Neural progenitor cell (in vitro differentiated cells): ENCODE data around the gene IWS1. TPM values are rescaled to one million over a fixed set of nuclear protein-coding genes. Genes with fewer than 3 reads are reported as not detected.

ENCODE experiments used
- DNase-seq: peaks from one replicate; pipeline ENCODE4 v3.0.0-alpha.2; 2016; ENCODE audit warnings: low spot score
- H2AFZ ChIP-seq: fragments of 200-600 bp; sonication (generic); replicated peaks from 2 replicates; pipeline ENCODE4 v1.6.1; 2016; ENCODE audit warnings: antibody characterized with exemption
- H3F3A ChIP-seq: fragments of 200-600 bp; sonication (generic); 2 replicates; pipeline ENCODE4 v1.6.1; 2016; ENCODE audit warnings: antibody characterized with exemption, low read depth
- H3K27ac ChIP-seq: fragments of 200-600 bp; sonication (generic); 2 replicates; pipeline ENCODE4 v1.5.1; 2016; ENCODE audit warnings: mild to moderate bottlenecking
- H3K27me3 ChIP-seq: fragments of 200-600 bp; sonication (generic); 2 replicates; pipeline ENCODE4 v1.6.1; 2016; ENCODE audit warnings: mild to moderate bottlenecking, moderate library complexity
- H3K36me3 ChIP-seq: fragments of 200-600 bp; sonication (generic); 2 replicates; pipeline ENCODE4 v1.5.1; 2016
- H3K4me1 ChIP-seq: fragments of 200-600 bp; sonication (generic); 2 replicates; pipeline ENCODE4 v1.6.1; 2016; ENCODE audit warnings: mixed run types
- H3K4me2 ChIP-seq: fragments of 200-600 bp; sonication (generic); 2 replicates; pipeline ENCODE4 v1.6.1; 2016
- H3K4me3 ChIP-seq: fragments of 200-600 bp; sonication (generic); 2 replicates; pipeline ENCODE4 v1.5.1; 2016
- H3K79me2 ChIP-seq: fragments of 200-600 bp; sonication (generic); 2 replicates; pipeline ENCODE4 v1.6.1; 2016; ENCODE audit warnings: low read depth
- H3K9ac ChIP-seq: fragments of 200-600 bp; sonication (generic); 2 replicates; pipeline ENCODE4 v1.6.1; 2016
- H3K9me3 ChIP-seq: fragments of 200-600 bp; sonication (generic); 2 replicates; pipeline ENCODE4 v1.5.1; 2016; ENCODE audit warnings: low read depth
- H4K20me1 ChIP-seq: fragments of 200-600 bp; sonication (generic); 2 replicates; pipeline ENCODE4 v1.6.1; 2016; ENCODE audit warnings: low read depth
- H3K27ac Mint-ChIP-seq: 3 replicates; pipeline ENCODE4 v1.8.0; 2021; ENCODE audit warnings: mixed read lengths
- H3K27me3 Mint-ChIP-seq: 2 replicates; pipeline ENCODE4 v1.8.0; 2022; ENCODE audit warnings: low read depth, mild to moderate bottlenecking, inconsistent platforms, moderate library complexity, mixed read lengths; ENCODE audit not compliant: insufficient read depth
- H3K36me3 Mint-ChIP-seq: 3 replicates; pipeline ENCODE4 v1.8.0; 2021; ENCODE audit warnings: mixed read lengths
- H3K4me1 Mint-ChIP-seq: 3 replicates; pipeline ENCODE4 v1.8.0; 2021; ENCODE audit warnings: mixed read lengths
- H3K4me3 Mint-ChIP-seq: 3 replicates; pipeline ENCODE4 v1.8.0; 2021; ENCODE audit warnings: mild to moderate bottlenecking, moderate library complexity, mixed read lengths
- H3K9me3 Mint-ChIP-seq: 3 replicates; pipeline ENCODE4 v1.8.0; 2020; ENCODE audit warnings: mixed read lengths
- EZH2 ChIP-seq: fragments of 200-600 bp; sonication (generic); IDR thresholded peaks from 2 replicates; pipeline ENCODE4 v1.6.1; 2017; ENCODE audit warnings: antibody characterized with exemption, mild to moderate bottlenecking, moderate library complexity
- EZH2phosphoT487 ChIP-seq: fragments of 200-600 bp; sonication (generic); IDR thresholded peaks from 2 replicates; pipeline ENCODE4 v1.6.1; 2017; ENCODE audit warnings: antibody characterized with exemption
- total RNA-seq: library from RNA; depleted of rRNA; stranded (reverse); fragments of >200 nt; gene quantifications from 2 replicates; pipeline ENCODE4 v1.2.3, GENCODE V29; 2015; ENCODE audit warnings: low replicate concordance
- TF ChIP-seq, protein P1 (sequence below): fragments of 200-600 bp; sonication (generic); IDR thresholded peaks from 2 replicates; pipeline ENCODE4 v1.5.1; 2017; ENCODE audit warnings: antibody characterized with exemption, mild to moderate bottlenecking

IWS1 gene
- total RNA-seq, 1 donor from 2014 or later = 115 TPM

DNA sequence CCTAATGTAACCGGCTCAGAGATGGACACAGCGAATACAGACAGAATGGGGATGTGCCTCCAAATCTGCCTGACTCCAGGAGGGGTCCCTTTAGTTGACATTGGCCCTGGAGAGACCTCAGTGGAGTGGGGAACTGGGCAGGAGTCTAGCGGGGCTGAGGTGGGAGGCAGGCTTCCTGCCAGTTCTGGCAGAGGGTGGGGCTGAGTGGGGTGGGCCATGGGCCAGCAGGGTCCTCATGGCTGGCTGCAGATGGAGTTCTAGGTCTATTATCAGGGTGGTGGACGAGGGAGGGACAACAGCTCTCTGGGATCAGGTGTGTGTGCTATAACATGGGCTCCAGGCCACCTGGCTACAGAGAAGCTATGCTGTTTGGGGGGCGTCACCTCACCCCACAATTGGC, 86.9 kb downstream of the IWS1 start:
- Histone ChIP-seq H2AFZ (no peak overlapping the region), H3K4me1 (peaks cover 14% of the 10 kb centered on the region), H3K79me2 (no peaks in the 10 kb centered on the region), H3K4me3 (no peak overlapping the region), H3K4me2 (no peak overlapping the region), H3K27ac (no peak overlapping the region), H3K36me3 (no peaks in the 10 kb centered on the region), H3K9me3 (peaks cover 5% of the 10 kb centered on the region), H3K27me3 (no peaks in the 10 kb centered on the region), H3K9ac (no peak overlapping the region), H3F3A (peaks cover 14% of the 10 kb centered on the region), H4K20me1 (no peaks in the 10 kb centered on the region)
- no peak for TF ChIP-seq EZH2phosphoT487
- TF ChIP-seq, protein P1, sequence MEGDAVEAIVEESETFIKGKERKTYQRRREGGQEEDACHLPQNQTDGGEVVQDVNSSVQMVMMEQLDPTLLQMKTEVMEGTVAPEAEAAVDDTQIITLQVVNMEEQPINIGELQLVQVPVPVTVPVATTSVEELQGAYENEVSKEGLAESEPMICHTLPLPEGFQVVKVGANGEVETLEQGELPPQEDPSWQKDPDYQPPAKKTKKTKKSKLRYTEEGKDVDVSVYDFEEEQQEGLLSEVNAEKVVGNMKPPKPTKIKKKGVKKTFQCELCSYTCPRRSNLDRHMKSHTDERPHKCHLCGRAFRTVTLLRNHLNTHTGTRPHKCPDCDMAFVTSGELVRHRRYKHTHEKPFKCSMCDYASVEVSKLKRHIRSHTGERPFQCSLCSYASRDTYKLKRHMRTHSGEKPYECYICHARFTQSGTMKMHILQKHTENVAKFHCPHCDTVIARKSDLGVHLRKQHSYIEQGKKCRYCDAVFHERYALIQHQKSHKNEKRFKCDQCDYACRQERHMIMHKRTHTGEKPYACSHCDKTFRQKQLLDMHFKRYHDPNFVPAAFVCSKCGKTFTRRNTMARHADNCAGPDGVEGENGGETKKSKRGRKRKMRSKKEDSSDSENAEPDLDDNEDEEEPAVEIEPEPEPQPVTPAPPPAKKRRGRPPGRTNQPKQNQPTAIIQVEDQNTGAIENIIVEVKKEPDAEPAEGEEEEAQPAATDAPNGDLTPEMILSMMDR = no peak
- TF ChIP-seq EZH2 = no peak
- Mint-ChIP-seq H3K36me3 (no peaks in the 10 kb centered on the region), H3K4me3 (no peak overlapping the region), H3K27me3 (no peaks in the 10 kb centered on the region), H3K4me1 (peaks cover 11% of the 10 kb centered on the region), H3K9me3 (peaks cover 12% of the 10 kb centered on the region), H3K27ac (no peak overlapping the region)
- no peak for DNase-seq

DNA sequence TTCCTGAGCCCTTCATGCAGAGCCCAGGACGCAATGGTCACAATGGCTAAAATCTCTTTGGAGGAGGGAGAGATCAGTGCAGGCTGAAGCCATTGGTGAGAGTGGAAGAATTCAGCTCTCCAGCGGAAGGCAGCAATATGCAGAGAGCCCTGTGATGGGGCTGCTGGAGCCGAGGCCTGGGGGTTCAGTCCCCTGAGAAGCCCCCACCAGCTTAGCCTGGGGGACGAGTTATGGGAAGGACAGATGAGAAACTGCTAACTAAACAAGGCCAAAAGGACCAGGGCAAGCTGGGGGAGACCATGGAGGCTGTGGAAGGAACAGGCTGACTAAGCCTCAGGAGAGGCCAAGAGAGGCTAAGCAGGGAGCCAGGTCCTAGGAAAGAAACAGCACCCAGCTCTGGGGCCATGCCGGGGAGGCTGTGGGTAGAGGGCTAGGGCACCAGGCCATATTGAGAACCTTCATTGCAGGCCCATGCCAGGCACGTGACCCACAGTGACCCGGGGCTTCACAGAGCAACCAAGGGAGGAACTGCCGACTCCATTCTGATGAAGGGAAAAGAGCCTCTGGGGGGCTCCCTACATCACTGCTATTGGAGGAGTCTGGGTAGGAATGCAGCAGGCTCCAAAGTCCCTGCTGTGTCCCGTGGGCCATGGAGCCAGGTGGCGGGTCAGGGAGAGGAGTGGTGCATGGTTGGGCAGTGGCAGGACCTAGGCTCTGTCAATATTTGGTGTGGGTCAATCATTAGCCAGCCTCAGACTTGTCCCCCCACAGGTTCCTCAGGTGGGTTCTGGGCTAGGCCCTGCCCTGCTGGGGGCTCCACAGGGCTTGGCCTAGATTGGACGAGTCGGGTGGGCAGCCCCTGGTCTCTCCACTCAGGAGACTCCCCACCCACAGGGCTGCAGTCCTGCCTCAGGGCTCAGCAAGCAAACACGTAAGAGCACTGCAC, 88.2 kb downstream of the IWS1 start:
- Histone ChIP-seq H3K27me3 (no peaks in the 10 kb centered on the region), H3K79me2 (no peaks in the 10 kb centered on the region), H3K4me3 (no peak overlapping the region), H3K4me1 (peaks cover 14% of the 10 kb centered on the region), H4K20me1 (no peaks in the 10 kb centered on the region), H3K27ac (peak overlapping the region; percentile 73), H3K4me2 (peak overlapping the region; percentile 51), H3K9me3 (peaks cover 5% of the 10 kb centered on the region), H3F3A (peaks cover 14% of the 10 kb centered on the region), H3K9ac (no peak overlapping the region), H2AFZ (peak overlapping the region; percentile 81), H3K36me3 (no peaks in the 10 kb centered on the region)
- peak; percentile 77 for DNase-seq
- peaks cover 11% of the 10 kb centered on the region for H3K4me1 Mint-ChIP-seq
- peaks cover 12% of the 10 kb centered on the region for H3K9me3 Mint-ChIP-seq
- H3K4me3 Mint-ChIP-seq = no peak overlapping the region
- H3K27ac Mint-ChIP-seq = peak overlapping the region; percentile 62
- no peaks in the 10 kb centered on the region for H3K36me3 Mint-ChIP-seq
- H3K27me3 Mint-ChIP-seq = no peaks in the 10 kb centered on the region
- TF ChIP-seq, protein P1 = no peak
- TF ChIP-seq EZH2 (no peak), EZH2phosphoT487 (no peak)

DNA sequence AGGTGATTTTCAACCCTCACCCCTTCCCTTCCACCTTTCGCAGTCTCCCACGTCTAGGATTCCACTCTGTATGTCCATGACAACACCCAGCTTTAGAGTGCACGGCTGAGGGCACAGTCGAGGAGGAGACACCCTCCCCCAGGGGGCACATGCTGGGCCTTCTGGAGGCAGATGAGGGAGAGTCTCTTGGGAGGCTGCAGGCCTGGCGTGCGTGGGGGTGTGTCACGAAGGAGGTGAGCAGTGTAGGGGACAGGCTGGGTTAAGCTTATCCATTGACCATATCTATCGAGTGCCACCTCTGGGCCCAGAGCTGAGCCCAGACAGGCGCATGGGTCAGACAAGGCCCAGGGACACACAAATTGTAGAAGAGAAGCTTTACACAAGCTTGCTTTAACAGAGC, 89.2 kb downstream of the IWS1 start:
- no peak overlapping the region for H3K4me2 ChIP-seq
- H3K27ac Mint-ChIP-seq = no peak overlapping the region
- DNase-seq = no peak

More for the DNA sequence above, 89.2 kb downstream of the IWS1 start:
- Histone ChIP-seq H4K20me1 (no peaks in the 10 kb centered on the region), H3K9me3 (peaks cover 5% of the 10 kb centered on the region), H3K4me3 (no peak overlapping the region), H3K36me3 (no peaks in the 10 kb centered on the region), H3K79me2 (no peaks in the 10 kb centered on the region), H3K4me1 (peaks cover 14% of the 10 kb centered on the region), H3K27me3 (no peaks in the 10 kb centered on the region), H3K27ac (no peak overlapping the region), H3K9ac (no peak overlapping the region), H3F3A (peaks cover 14% of the 10 kb centered on the region), H2AFZ (peak overlapping the region; percentile 81)
- peaks cover 12% of the 10 kb centered on the region for H3K9me3 Mint-ChIP-seq
- H3K4me1 Mint-ChIP-seq = peaks cover 11% of the 10 kb centered on the region
- no peaks in the 10 kb centered on the region for H3K27me3 Mint-ChIP-seq
- H3K4me3 Mint-ChIP-seq = no peak overlapping the region
- no peak for TF ChIP-seq EZH2
- TF ChIP-seq EZH2phosphoT487 = no peak
- TF ChIP-seq, protein P1 = no peak
- no peaks in the 10 kb centered on the region for H3K36me3 Mint-ChIP-seq
